Naive thymus-derived CD8-positive, alpha-beta T cell (primary cell): ENCODE results near the gene OR4C15. TPM values are rescaled to one million over a fixed set of nuclear protein-coding genes. Genes with fewer than 3 reads are reported as not detected.

Experiments
- ATAC-seq, 2 donors: fragments of 150-1000 bp; cut with Tn5 transposase in 1 of 2; sonication (Bioruptor Pico), chemical (Tn5 transposase) in 1 of 2; 1 replicate in 1 of 2; 2 replicates in 1 of 2; pipeline ENCODE4 v1.10.0; 2021; ENCODE audit warnings: mild to moderate bottlenecking in 2 of 2, moderate library complexity in 2 of 2
- POLR2A ChIA-PET: fragments of 350-600 bp; sonication (Branson Sonifier 250); formaldehyde crosslinking; loops from one replicate; lab custom pipeline; 2021; ENCODE audit warnings: antibody characterized with exemption; lab: Charles Lee
- DNase-seq, 10 donors: peaks; one replicate each; pipeline versions ENCODE4 v3.0.0 to v3.0.0-alpha.2; 2020 to 2022
- H3K27ac Mint-ChIP-seq, 10 donors: one replicate each; pipeline ENCODE4 v1.8.0; 2020 to 2022; ENCODE audit warnings: mild to moderate bottlenecking in 10 of 10, mixed read lengths in 10 of 10, moderate library complexity in 4 of 10, inconsistent platforms in 1 of 10
- H3K27me3 Mint-ChIP-seq, 5 donors: one replicate each; pipeline ENCODE4 v1.8.0; 2021 to 2022; ENCODE audit warnings: mixed read lengths in 5 of 5
- H3K36me3 Mint-ChIP-seq, 3 donors: one replicate each; pipeline ENCODE4 v1.8.0; 2020 to 2022; ENCODE audit warnings: mixed read lengths in 3 of 3, mild to moderate bottlenecking in 2 of 3, inconsistent platforms in 1 of 3
- H3K4me1 Mint-ChIP-seq, 4 donors: one replicate each; pipeline ENCODE4 v1.8.0; 2021 to 2022; ENCODE audit warnings: mixed read lengths in 4 of 4
- H3K4me3 Mint-ChIP-seq, 10 donors: one replicate each; pipeline ENCODE4 v1.8.0; 2020 to 2022; ENCODE audit warnings: mild to moderate bottlenecking in 10 of 10, mixed read lengths in 10 of 10, moderate library complexity in 6 of 10, inconsistent platforms in 1 of 10
- H3K9me3 Mint-ChIP-seq, 9 donors: one replicate each; pipeline ENCODE4 v1.8.0; 2020 to 2022; ENCODE audit warnings: mixed read lengths in 9 of 9, mild to moderate bottlenecking in 3 of 9, inconsistent platforms in 1 of 9, moderate library complexity in 1 of 9
- polyA plus RNA-seq, 3 donors: library from polyadenylated mRNA; unstranded; fragments of 300-500 nt; fragmentation: Illumina TruSeq; gene quantifications; one replicate each; pipeline ENCODE4 v1.2.3, GENCODE V29; 2021
- total RNA-seq, 8 experiments: library from RNA in 2 of 8; stranded (reverse) in 2 of 8; gene quantifications; one replicate each; pipeline ENCODE4 v1.2.3 and lab custom pipeline; 2021 to 2026

OR4C15 gene
- total RNA-seq (not detected), polyA plus RNA-seq (not detected), total RNA-seq (lab: John Stamatoyannopoulos, UW) (0 reads per million in 6 experiments)

DNA sequence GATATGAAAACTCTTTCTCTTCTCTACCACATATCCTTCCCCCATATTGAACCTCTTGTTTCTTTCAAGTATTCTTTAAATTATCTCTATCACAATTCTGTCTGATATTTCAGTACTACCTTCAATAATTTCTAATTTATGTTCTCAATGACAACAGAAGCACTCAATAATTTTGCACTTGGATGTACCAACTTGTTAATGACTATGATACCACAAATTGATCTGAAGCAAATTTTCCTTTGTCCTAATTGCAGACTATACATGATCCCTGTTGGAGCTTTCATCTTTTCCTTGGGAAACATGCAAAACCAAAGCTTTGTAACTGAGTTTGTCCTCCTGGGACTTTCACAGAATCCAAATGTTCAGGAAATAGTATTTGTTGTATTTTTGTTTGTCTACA lies at the start of gene OR4C15:
Gene OR4C15 (plus strand): TSS at position 301 of the 400 bp plus-strand sequence. CDS start 0 bp downstream, at position 301.
- H3K9me3 Mint-ChIP-seq, result peaks cover 6 to 44% (median 13%) of the 10 kb centered on the region in 9 donors
- no peak for DNase-seq
- H3K36me3 Mint-ChIP-seq, result peaks cover 0 to 4% (median 0%) of the 10 kb centered on the region in 3 donors
- no peaks in the 10 kb centered on the region for H3K4me1 Mint-ChIP-seq
- no peak within 1 kb of the TSS for H3K4me3 Mint-ChIP-seq
- POLR2A ChIA-PET, result no interaction called here
- H3K27me3 Mint-ChIP-seq, result peaks cover 0 to 4% (median 0%) of the 10 kb centered on the region in 5 donors
- no peak within 1 kb of the TSS for H3K27ac Mint-ChIP-seq
- no peak for ATAC-seq

DNA sequence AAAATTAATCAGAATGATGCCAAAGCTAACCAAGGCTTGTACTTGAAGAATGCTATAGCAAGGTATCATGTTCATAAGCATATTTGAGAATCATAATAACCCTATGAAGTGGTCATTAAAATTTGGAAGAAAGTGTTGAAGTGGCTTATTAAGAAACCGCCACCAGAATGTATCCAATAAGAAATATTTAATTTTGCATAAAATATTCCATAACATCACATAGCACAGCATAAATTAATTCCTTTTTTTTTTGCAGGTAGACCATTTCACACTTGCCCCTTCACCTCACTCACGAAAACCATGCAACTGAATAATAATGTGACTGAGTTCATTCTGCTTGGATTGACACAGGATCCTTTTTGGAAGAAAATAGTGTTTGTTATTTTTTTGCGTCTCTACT lies 17.6 kb downstream of the OR4C15 start, which contains the start of gene OR4C16:
Gene OR4C16 (plus strand): TSS at position 301 of the 400 bp plus-strand sequence. CDS start 0 bp downstream, at position 301.
- Mint-ChIP-seq H3K27me3 (no peaks in the 10 kb centered on the region), H3K4me3 (no peak within 1 kb of the TSS), H3K9me3 (peaks cover 9 to 41% (median 21%) of the 10 kb centered on the region in 9 donors), H3K27ac (no peak within 1 kb of the TSS), H3K4me1 (no peaks in the 10 kb centered on the region), H3K36me3 (peaks cover 0 to 14% (median 0%) of the 10 kb centered on the region in 3 donors)
- POLR2A ChIA-PET, result no interaction called here
- DNase-seq (no peak), ATAC-seq (no peak)

DNA sequence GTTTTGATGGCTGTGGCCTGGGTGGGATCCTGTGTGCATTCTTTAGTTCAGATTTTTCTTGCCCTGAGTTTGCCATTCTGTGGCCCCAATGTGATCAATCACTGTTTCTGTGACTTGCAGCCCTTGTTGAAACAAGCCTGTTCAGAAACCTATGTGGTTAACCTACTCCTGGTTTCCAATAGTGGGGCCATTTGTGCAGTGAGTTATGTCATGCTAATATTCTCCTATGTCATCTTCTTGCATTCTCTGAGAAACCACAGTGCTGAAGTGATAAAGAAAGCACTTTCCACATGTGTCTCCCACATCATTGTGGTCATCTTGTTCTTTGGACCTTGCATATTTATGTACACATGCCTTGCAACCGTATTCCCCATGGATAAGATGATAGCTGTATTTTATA lies 18.3 kb downstream of the OR4C15 start:
- DNase-seq (no peak), ATAC-seq (no peak)
- Mint-ChIP-seq H3K4me1 (no peaks in the 10 kb centered on the region), H3K27ac (no peak overlapping the region), H3K9me3 (peaks cover 14 to 42% (median 21%) of the 10 kb centered on the region in 9 donors), H3K4me3 (no peak overlapping the region), H3K36me3 (peaks cover 0 to 14% (median 0%) of the 10 kb centered on the region in 3 donors), H3K27me3 (no peaks in the 10 kb centered on the region)
- POLR2A ChIA-PET, result no interaction called here

Other genes with a start within 250 kb of the OR4C15 start
- not detected for gene OR4A16, start 211.3 kb upstream of the OR4C15 start, total RNA-seq
- not detected for gene OR4A16, start 211.3 kb upstream of the OR4C15 start, polyA plus RNA-seq
- not detected for gene OR4A15, start 186.5 kb upstream of the OR4C15 start, total RNA-seq
- gene OR4A15, start 186.5 kb upstream of the OR4C15 start, polyA plus RNA-seq, result not detected
- not detected for gene OR4C16, start 17.7 kb downstream of the OR4C15 start, total RNA-seq
- not detected for gene OR4C16, start 17.7 kb downstream of the OR4C15 start, polyA plus RNA-seq
- not detected for gene OR4C11, start 53.2 kb downstream of the OR4C15 start, total RNA-seq
- gene OR4C11, start 53.2 kb downstream of the OR4C15 start, polyA plus RNA-seq, result not detected
- gene OR4P4, start 80.6 kb downstream of the OR4C15 start, total RNA-seq, result not detected
- not detected for gene OR4P4, start 80.6 kb downstream of the OR4C15 start, polyA plus RNA-seq
- not detected for gene OR4S2, start 93.9 kb downstream of the OR4C15 start, total RNA-seq
- not detected for gene OR4S2, start 93.9 kb downstream of the OR4C15 start, polyA plus RNA-seq
- gene OR4C6, start 107.7 kb downstream of the OR4C15 start, total RNA-seq, result not detected
- gene OR4C6, start 107.7 kb downstream of the OR4C15 start, polyA plus RNA-seq, result not detected
- gene OR5D13, start 219.0 kb downstream of the OR4C15 start, total RNA-seq, result not detected
- gene OR5D13, start 219.0 kb downstream of the OR4C15 start, polyA plus RNA-seq, result not detected
- gene OR5D14, start 241.1 kb downstream of the OR4C15 start, total RNA-seq, result not detected
- not detected for gene OR5D14, start 241.1 kb downstream of the OR4C15 start, polyA plus RNA-seq